ENCODE measurements around the gene ACTN1.

GRCh38 chr14:69004731-69005431, 25.8 kb upstream of the ACTN1 start:
- no peak for TF ChIP-seq TARDBP (IDR thresholded peaks at IDR 0.05)
- no peak for TF ChIP-seq FOXA1 (IDR thresholded peaks at IDR 0.05)
- TF ChIP-seq SUZ12 (IDR thresholded peaks at IDR 0.05) = no peak
- no peak for TF ChIP-seq ARNT (IDR thresholded peaks at IDR 0.05)
- no peak for TF ChIP-seq HDGF (IDR thresholded peaks at IDR 0.05; ENCODE audit: borderline replicate concordance)
- no peak for TF ChIP-seq FOXM1 (IDR thresholded peaks at IDR 0.05; ENCODE audit: borderline replicate concordance)
- no peak for TF ChIP-seq ELF4 (IDR thresholded peaks at IDR 0.05)
- no peak for TF ChIP-seq ZNF384 (IDR thresholded peaks at IDR 0.05)
